GM18867 (cell line): ENCODE data around the gene GJD3.
"Not testable (repeated sequence)": the region's sequence is repeated elsewhere in the genome, so short reads cannot be mapped to it uniquely, and the experiment has no call there.

ENCODE experiments used
- ATAC-seq: cut with Tn5 transposase; IDR thresholded peaks from one replicate; pipeline ENCODE4 v1.9.1; 2021; ENCODE audit warnings: mild to moderate bottlenecking, moderate library complexity; ENCODE audit not compliant: unreplicated experiment

Gene GJD3

GRCh38 chr17:40369923-40370322 is 5.4 kb upstream of the GJD3 start:
- ATAC-seq = no peak

GRCh38 chr17:40367728-40368127 is 3.2 kb upstream of the GJD3 start:
- ATAC-seq = not testable (repeated sequence)

GRCh38 chr17:40366861-40367518 is 2.5 kb upstream of the GJD3 start:
- ATAC-seq = no peak

- no peak for ATAC-seq
These were observed 1.7 kb upstream of the GJD3 start for GRCh38 chr17:40366076-40366860.

- no peak for ATAC-seq
These were observed 369 bp upstream of the GJD3 start for GRCh38 chr17:40364906-40365305.

GRCh38 chr17:40363111-40363827 is 1.3 kb downstream of the GJD3 start:
- ATAC-seq = peak; percentile 15

- peak; percentile 77 for ATAC-seq
These were observed 1.8 kb downstream of the GJD3 start for GRCh38 chr17:40362696-40363110.

GRCh38 chr17:40361925-40362695 is 2.4 kb downstream of the GJD3 start:
- no peak for ATAC-seq

- ATAC-seq = no peak
These were observed 3.2 kb downstream of the GJD3 start for GRCh38 chr17:40361063-40361924.

- no peak for ATAC-seq
These were observed 4.4 kb downstream of the GJD3 start for GRCh38 chr17:40360091-40360490.

GRCh38 chr17:40358323-40359038 is 6.1 kb downstream of the GJD3 start:
- no peak for ATAC-seq

- ATAC-seq = no peak
These were observed 7.3 kb downstream of the GJD3 start for GRCh38 chr17:40356990-40357881.

- ATAC-seq = no peak
These were observed 8.5 kb downstream of the GJD3 start for GRCh38 chr17:40355804-40356758.

GRCh38 chr17:40355123-40355803 is 9.3 kb downstream of the GJD3 start:
- ATAC-seq = no peak

- ATAC-seq = no peak
These were observed 10.1 kb downstream of the GJD3 start for GRCh38 chr17:40354221-40355122.
